ENCODE data around the gene B4GALT6.
A peak's percentile ranks its signal among the peaks of the same experiment; 100 is the strongest.

The B4GALT6 gene

GRCh38 chr18:31686986-31687928 lies 2.9 kb upstream of the B4GALT6 start:
- no peak for DNase-seq

- DNase-seq, result no peak
Observed at GRCh38 chr18:31686572-31686971, 2.2 kb upstream of the B4GALT6 start.

GRCh38 chr18:31685097-31686082 lies 1.0 kb upstream of the B4GALT6 start:
- DNase-seq, result peak; percentile 71

- DNase-seq, result no peak
Observed at GRCh38 chr18:31683968-31684278, 458 bp downstream of the B4GALT6 start.

GRCh38 chr18:31683106-31683505 lies 1.3 kb downstream of the B4GALT6 start:
- no peak for DNase-seq

- no peak for DNase-seq
Observed at GRCh38 chr18:31680831-31681568, 3.4 kb downstream of the B4GALT6 start.

- DNase-seq, result no peak
Observed at GRCh38 chr18:31680433-31680811, 4.0 kb downstream of the B4GALT6 start.

GRCh38 chr18:31679791-31680432 lies 4.5 kb downstream of the B4GALT6 start:
- no peak for DNase-seq

GRCh38 chr18:31679133-31679742 lies 5.1 kb downstream of the B4GALT6 start:
- peak; percentile 56 for DNase-seq

- DNase-seq, result no peak
Observed at GRCh38 chr18:31678425-31678824, 6.0 kb downstream of the B4GALT6 start.

GRCh38 chr18:31677592-31677991 lies 6.8 kb downstream of the B4GALT6 start:
- DNase-seq, result no peak

GRCh38 chr18:31675404-31675803 lies 9.0 kb downstream of the B4GALT6 start:
- no peak for DNase-seq

GRCh38 chr18:31672628-31673135 lies 11.7 kb downstream of the B4GALT6 start:
- no peak for DNase-seq

GRCh38 chr18:31671951-31672350 lies 12.4 kb downstream of the B4GALT6 start:
- DNase-seq, result no peak

- no peak for DNase-seq
Observed at GRCh38 chr18:31669541-31669940, 14.8 kb downstream of the B4GALT6 start.

- DNase-seq, result peak; percentile 25
Observed at GRCh38 chr18:31667185-31667584, 17.2 kb downstream of the B4GALT6 start.

GRCh38 chr18:31666055-31666454 lies 18.3 kb downstream of the B4GALT6 start:
- DNase-seq, result no peak

GRCh38 chr18:31664101-31664500 lies 20.3 kb downstream of the B4GALT6 start:
- DNase-seq, result no peak

GRCh38 chr18:31661965-31662364 lies 22.4 kb downstream of the B4GALT6 start:
- DNase-seq, result peak; percentile 34

- no peak for DNase-seq
Observed at GRCh38 chr18:31660763-31661162, 23.6 kb downstream of the B4GALT6 start.

- DNase-seq, result no peak
Observed at GRCh38 chr18:31659576-31660177, 24.7 kb downstream of the B4GALT6 start.
